Body of pancreas (tissue), 4 donors: ENCODE results near the gene ARHGDIG. TPM values are rescaled to one million over a fixed set of nuclear protein-coding genes. Genes with fewer than 3 reads are reported as not detected.

Experiments used
- ATAC-seq: fragments of 150-250 bp; one replicate; pipeline ENCODE4 v1.9.1; 2016
- DNase-seq, 4 donors: peaks; one replicate each; pipeline ENCODE4 v3.0.0-alpha.2; 2019
- H3K27ac ChIP-seq, 4 donors: fragments of 200-600 bp; sonication (generic); 1 replicate in 3 of 4; 2 replicates in 1 of 4; pipeline versions ENCODE4 v1.5.1 to v1.6.1; 2016 to 2019; ENCODE audit warnings: mild to moderate bottlenecking in 1 of 4, mixed read lengths in 1 of 4, moderate library complexity in 1 of 4
- H3K27me3 ChIP-seq, 2 donors: fragments of 200-600 bp; sonication (generic); one replicate each; pipeline ENCODE4 v1.6.0; 2016; ENCODE audit warnings: mild to moderate bottlenecking in 1 of 2
- H3K36me3 ChIP-seq, 2 donors: fragments of 200-600 bp; sonication (generic); replicated peaks in 1 of 2; 2 replicates each; pipeline ENCODE4 v1.5.1; 2016; ENCODE audit warnings: low read depth in 2 of 2; ENCODE audit not compliant: insufficient read depth in 1 of 2
- H3K4me1 ChIP-seq: fragments of 200-600 bp; sonication (generic); one replicate; pipeline ENCODE4 v1.6.0; 2016
- H3K4me3 ChIP-seq, 2 donors: fragments of 200-600 bp; sonication (generic); 1 replicate in 1 of 2; 2 replicates in 1 of 2; pipeline ENCODE4 v1.5.1; 2016 to 2019
- H3K9me3 ChIP-seq, 3 donors: fragments of 200-600 bp; sonication (generic); 1 replicate in 2 of 3; 2 replicates in 1 of 3; pipeline ENCODE4 v1.5.1; 2016
- POLR2A ChIP-seq, 3 donors: fragments of 450-650 bp; IDR thresholded peaks; one replicate each; pipeline ENCODE4 v1.6.1; 2016; ENCODE audit warnings: antibody characterized with exemption in 3 of 3, mild to moderate bottlenecking in 2 of 3
- WGBS, 2 donors: methylation state at CpG; one replicate each; pipeline ENCODE4 v1.1.5; 2017; 5-methylcytosine and 5-hydroxymethylcytosine counted together
- intact Hi-C: fragments of 100-400 bp; cut with DNase I; formaldehyde crosslinking; loops from one replicate; pipeline ENCODE4 v1.15.1; 2023
- total RNA-seq, 2 donors: library from RNA; depleted of rRNA; stranded (reverse); fragments of >200 nt; gene quantifications; one replicate each; pipeline ENCODE4 v1.1.0, GENCODE V29; 2016
- TF ChIP-seq, protein P1 (sequence below), 7 experiments: fragments of 450-650 bp in 4 of 7; fragments of 200-600 bp in 3 of 7; sonication (generic) in 3 of 7; IDR thresholded peaks; one replicate each; pipeline ENCODE4 v1.5.1; 2016 to 2019; ENCODE audit warnings: antibody characterized with exemption in 7 of 7

ARHGDIG gene
- total RNA-seq, 2 donors from 2014 or later: 102 to 140 TPM

DNA sequence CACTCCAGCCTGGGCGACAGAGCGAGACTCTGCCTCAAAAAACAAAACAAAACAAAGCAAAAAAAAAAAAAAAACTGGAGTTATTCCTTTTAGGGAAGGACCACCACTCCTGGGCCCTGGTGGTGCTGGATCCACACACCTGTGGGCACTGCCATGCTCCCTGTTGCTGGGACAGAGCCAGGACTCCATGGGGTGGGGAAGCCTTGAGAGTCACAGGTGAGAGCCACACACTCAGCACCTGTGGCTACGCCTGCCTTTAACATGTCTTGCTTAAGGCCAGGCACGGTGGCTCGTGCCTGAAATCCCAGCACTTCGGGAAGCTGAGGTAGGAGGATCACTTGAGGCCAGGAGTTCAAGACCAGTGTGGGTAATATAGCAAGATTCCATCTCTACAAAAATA, 20.8 kb downstream of the ARHGDIG start:
- H3K27me3 ChIP-seq: no peaks in the 10 kb centered on the region
- H3K27ac ChIP-seq: no peak overlapping the region
- DNase-seq (no peak), ATAC-seq (no peak)
- H3K36me3 ChIP-seq: peaks cover 0 to 2% of the 10 kb centered on the region in 2 donors
- no peak overlapping the region for H3K4me3 ChIP-seq
- intact Hi-C loops: no loop called here
- WGBS, 2 donors: 93 to 99% methylated on average over 6 of the region's 6 CpGs
- H3K4me1 ChIP-seq: no peaks in the 10 kb centered on the region
- TF ChIP-seq, protein P1, sequence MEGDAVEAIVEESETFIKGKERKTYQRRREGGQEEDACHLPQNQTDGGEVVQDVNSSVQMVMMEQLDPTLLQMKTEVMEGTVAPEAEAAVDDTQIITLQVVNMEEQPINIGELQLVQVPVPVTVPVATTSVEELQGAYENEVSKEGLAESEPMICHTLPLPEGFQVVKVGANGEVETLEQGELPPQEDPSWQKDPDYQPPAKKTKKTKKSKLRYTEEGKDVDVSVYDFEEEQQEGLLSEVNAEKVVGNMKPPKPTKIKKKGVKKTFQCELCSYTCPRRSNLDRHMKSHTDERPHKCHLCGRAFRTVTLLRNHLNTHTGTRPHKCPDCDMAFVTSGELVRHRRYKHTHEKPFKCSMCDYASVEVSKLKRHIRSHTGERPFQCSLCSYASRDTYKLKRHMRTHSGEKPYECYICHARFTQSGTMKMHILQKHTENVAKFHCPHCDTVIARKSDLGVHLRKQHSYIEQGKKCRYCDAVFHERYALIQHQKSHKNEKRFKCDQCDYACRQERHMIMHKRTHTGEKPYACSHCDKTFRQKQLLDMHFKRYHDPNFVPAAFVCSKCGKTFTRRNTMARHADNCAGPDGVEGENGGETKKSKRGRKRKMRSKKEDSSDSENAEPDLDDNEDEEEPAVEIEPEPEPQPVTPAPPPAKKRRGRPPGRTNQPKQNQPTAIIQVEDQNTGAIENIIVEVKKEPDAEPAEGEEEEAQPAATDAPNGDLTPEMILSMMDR (IDR thresholded peaks at IDR 0.05): no peak
- no peak for TF ChIP-seq POLR2A (IDR thresholded peaks at IDR 0.05)
- H3K9me3 ChIP-seq: no peaks in the 10 kb centered on the region

DNA sequence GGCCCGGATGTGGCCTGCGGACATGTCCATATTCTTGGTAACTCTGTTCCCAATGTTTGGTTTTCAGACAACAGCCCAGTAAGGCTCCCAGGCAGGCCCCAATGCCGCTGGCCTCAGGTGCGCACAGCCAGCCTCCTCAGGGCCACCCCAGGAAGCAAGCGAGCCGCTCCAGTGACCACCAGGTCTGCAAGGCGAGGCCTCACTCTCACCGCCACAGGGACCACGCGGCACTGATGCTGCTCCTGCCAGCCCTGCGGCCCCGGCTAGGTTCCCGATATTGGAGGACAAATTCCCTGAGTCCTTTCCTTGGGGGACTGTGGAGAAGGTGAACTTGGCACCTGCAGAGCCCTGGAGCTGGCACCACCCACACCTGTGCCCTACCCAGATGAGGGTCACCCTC, 21.6 kb downstream of the ARHGDIG start:
- no peaks in the 10 kb centered on the region for H3K4me1 ChIP-seq
- H3K27ac ChIP-seq: no peak overlapping the region
- DNase-seq (no peak), ATAC-seq (peak; percentile 33)
- peaks cover 0 to 2% of the 10 kb centered on the region in 2 donors for H3K36me3 ChIP-seq
- no peaks in the 10 kb centered on the region for H3K27me3 ChIP-seq
- H3K9me3 ChIP-seq: no peaks in the 10 kb centered on the region
- no peak overlapping the region for H3K4me3 ChIP-seq
- no peak for TF ChIP-seq POLR2A (IDR thresholded peaks at IDR 0.05)
- TF ChIP-seq, protein P1 (IDR thresholded peaks at IDR 0.05): no peak
- intact Hi-C loops: no loop called here
- WGBS, 2 donors: 90 to 95% methylated on average over 8 to 11 of the region's 13 CpGs

DNA sequence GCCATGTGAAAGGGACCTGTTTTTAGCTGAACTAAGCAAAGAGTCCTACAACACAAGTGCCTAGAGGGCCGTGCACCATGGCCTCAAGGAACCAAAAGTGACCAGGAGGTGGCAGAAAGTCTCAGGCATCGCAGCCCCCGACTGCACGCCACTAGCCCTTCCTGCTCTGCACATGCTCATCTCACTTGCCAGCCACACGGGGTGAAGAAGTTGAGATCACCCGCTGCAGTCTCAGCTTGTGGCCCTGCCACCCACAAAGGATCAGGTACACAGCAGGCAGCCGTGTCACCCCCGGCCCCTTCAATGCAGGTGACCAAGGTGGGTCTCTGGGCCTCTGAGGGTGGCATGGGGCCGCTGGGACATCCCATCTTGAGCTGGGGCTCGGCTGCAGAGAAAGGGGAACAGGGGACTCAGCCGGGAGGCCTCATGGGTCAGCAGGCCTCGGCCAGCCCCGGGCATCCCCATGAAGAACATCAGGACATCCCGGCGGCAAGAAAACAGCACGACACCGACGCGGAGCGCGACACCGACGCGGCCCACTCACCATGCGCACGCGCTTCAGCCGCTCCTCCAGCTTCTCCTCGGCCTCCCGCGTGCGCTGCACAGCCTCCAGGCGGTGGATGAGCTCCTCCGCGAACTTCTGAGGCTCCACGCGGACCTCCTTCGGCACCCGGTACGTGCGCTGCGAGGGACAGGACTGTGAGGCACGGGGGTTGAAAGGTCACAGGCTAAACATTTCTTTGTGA, 23.5 kb downstream of the ARHGDIG start:
- Histone ChIP-seq H3K27me3 (no peaks in the 10 kb centered on the region), H3K4me1 (no peaks in the 10 kb centered on the region), H3K4me3 (no peak overlapping the region), H3K36me3 (no peaks in the 10 kb centered on the region), H3K27ac (no peak overlapping the region), H3K9me3 (no peaks in the 10 kb centered on the region)
- intact Hi-C loops: no loop called here
- ATAC-seq (no peak), DNase-seq (no peak)
- WGBS, 2 donors: 91 to 96% methylated on average over 38 to 43 of the region's 43 CpGs
- TF ChIP-seq, protein P1 (IDR thresholded peaks at IDR 0.05): peak in 1 of 7 experiments; percentile 9
- TF ChIP-seq POLR2A (IDR thresholded peaks at IDR 0.05): no peak

DNA sequence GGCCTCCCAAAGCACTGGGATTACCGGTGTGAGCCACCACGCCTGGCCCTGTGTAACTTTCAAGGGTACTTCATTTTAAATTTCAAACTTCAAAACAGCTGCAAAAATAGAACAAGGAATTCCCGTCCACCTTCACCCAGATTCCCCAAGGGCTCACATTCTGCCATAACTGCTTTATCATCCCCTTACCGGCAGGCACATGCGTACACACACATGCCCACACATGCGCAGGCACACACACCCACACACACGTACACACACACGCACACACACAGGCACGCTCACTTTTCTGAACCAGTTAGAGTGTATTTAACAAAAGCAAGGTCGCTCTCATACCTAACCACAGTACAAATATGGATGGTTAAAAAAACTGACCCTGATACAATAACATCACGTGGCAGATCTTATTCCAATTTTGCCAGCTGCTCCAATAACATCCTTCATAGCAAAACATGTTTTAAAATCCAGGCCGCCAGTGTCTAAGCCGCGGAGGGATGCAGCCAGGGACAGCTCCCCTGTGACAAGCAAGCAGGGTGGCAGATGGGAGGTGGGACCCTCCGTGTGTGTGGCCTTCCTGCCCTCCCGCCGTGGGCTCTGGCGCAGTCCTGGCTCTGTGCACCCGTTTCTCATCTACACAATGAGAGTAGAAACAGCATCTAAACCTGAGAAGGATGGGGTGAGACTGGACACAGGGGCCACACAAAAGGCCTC, 25.7 kb downstream of the ARHGDIG start:
- Histone ChIP-seq H3K36me3 (no peaks in the 10 kb centered on the region), H3K9me3 (no peaks in the 10 kb centered on the region), H3K27ac (no peak overlapping the region), H3K27me3 (no peaks in the 10 kb centered on the region), H3K4me3 (no peak overlapping the region), H3K4me1 (no peaks in the 10 kb centered on the region)
- intact Hi-C loops: no loop called here
- TF ChIP-seq POLR2A (IDR thresholded peaks at IDR 0.05): no peak
- TF ChIP-seq, protein P1 (IDR thresholded peaks at IDR 0.05): no peak
- ATAC-seq (no peak), DNase-seq (peak in 1 of 4 donors; percentile 40)
- WGBS, 2 donors: 89% methylated on average over 16 to 19 of the region's 19 CpGs
